ENCODE data around the gene ECE1. TPM values are rescaled to one million over a fixed set of nuclear protein-coding genes. Genes with fewer than 3 reads are reported as not detected.
A peak's percentile ranks its signal among the peaks of the same experiment; 100 is the strongest.

Gene ECE1
- total and polyA plus RNA-seq, 9 of the 15 experiments (the other 6 are each of a cell fraction or from before 2014, with no cell fraction given), result 0.56 to 34.8 (median 11.0) TPM

GRCh38 chr1:21261551-21262292 is 28.5 kb downstream of the ECE1 start (continued):
- TF ChIP-seq GTF2E2 (tag; IDR thresholded peaks at IDR 0.05), result no peak
- no peak for TF ChIP-seq KAT2B (IDR thresholded peaks at IDR 0.05; ENCODE audit: low read depth, low read length)
- TF ChIP-seq SIX5 (IDR thresholded peaks at IDR 0.05; ENCODE audit: borderline replicate concordance in 1 of 2, insufficient read depth in 1 of 2, low read depth in 1 of 2, low read length in 2 of 2), result no peak
- TF ChIP-seq ELF1 (tag; IDR thresholded peaks at IDR 0.05), result no peak; the same call in 1 of the 2 replicates
- no peak for TF ChIP-seq NCOA4 (IDR thresholded peaks at IDR 0.05; ENCODE audit: partially characterized antibody)
- no peak for TF ChIP-seq CREB1 (IDR thresholded peaks at IDR 0.05)
- TF ChIP-seq CREB1 (CRISPR knock-in tag; IDR thresholded peaks at IDR 0.05), result 0 out of 2 replicates have a peak, but pooled peaks have one; percentile 16
- TF ChIP-seq MAX (CRISPR knock-in tag; IDR thresholded peaks at IDR 0.05), result peak; percentile 87
- TF ChIP-seq ZHX1 (conservative IDR thresholded peaks at IDR 0.05; ENCODE audit: low read length), result no peak
- no peak for TF ChIP-seq RBM34 (IDR thresholded peaks at IDR 0.05; ENCODE audit: borderline replicate concordance, insufficient read depth, low read length)
- peak in 1 of 2 experiments; percentile 31; a peak in 1 of 4 replicates for TF ChIP-seq ARNT (IDR thresholded peaks at IDR 0.05)
- no peak for TF ChIP-seq GMEB1 (CRISPR knock-in tag; IDR thresholded peaks at IDR 0.05)
- TF ChIP-seq, protein P1, sequence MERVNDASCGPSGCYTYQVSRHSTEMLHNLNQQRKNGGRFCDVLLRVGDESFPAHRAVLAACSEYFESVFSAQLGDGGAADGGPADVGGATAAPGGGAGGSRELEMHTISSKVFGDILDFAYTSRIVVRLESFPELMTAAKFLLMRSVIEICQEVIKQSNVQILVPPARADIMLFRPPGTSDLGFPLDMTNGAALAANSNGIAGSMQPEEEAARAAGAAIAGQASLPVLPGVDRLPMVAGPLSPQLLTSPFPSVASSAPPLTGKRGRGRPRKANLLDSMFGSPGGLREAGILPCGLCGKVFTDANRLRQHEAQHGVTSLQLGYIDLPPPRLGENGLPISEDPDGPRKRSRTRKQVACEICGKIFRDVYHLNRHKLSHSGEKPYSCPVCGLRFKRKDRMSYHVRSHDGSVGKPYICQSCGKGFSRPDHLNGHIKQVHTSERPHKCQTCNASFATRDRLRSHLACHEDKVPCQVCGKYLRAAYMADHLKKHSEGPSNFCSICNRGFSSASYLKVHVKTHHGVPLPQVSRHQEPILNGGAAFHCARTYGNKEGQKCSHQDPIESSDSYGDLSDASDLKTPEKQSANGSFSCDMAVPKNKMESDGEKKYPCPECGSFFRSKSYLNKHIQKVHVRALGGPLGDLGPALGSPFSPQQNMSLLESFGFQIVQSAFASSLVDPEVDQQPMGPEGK (CRISPR knock-in tag; IDR thresholded peaks at IDR 0.05; ENCODE audit: borderline replicate concordance), result no peak
- TF ChIP-seq ZNF3 (CRISPR knock-in tag; IDR thresholded peaks at IDR 0.05), result no peak
- TF ChIP-seq, protein P2, sequence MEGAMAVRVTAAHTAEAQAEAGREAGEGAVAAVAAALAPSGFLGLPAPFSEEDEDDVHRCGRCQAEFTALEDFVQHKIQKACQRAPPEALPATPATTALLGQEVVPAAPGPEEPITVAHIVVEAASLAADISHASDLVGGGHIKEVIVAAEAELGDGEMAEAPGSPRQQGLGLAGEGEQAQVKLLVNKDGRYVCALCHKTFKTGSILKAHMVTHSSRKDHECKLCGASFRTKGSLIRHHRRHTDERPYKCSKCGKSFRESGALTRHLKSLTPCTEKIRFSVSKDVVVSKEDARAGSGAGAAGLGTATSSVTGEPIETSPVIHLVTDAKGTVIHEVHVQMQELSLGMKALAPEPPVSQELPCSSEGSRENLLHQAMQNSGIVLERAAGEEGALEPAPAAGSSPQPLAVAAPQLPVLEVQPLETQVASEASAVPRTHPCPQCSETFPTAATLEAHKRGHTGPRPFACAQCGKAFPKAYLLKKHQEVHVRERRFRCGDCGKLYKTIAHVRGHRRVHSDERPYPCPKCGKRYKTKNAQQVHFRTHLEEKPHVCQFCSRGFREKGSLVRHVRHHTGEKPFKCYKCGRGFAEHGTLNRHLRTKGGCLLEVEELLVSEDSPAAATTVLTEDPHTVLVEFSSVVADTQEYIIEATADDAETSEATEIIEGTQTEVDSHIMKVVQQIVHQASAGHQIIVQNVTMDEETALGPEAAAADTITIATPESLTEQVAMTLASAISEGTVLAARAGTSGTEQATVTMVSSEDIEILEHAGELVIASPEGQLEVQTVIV (CRISPR knock-in tag; IDR thresholded peaks at IDR 0.05; ENCODE audit: borderline replicate concordance), result no peak
- TF ChIP-seq CSDE1 (IDR thresholded peaks at IDR 0.05), result no peak
- TF ChIP-seq ZNF785 (CRISPR knock-in tag; IDR thresholded peaks at IDR 0.05), result no peak
- peak; percentile 61 for TF ChIP-seq CBFA2T3 (IDR thresholded peaks at IDR 0.05)
- TF ChIP-seq FOSL1 (tag; conservative IDR thresholded peaks at IDR 0.05), result peak; percentile 98
